ENCODE data around the gene BATF.
"Not testable (repeated sequence)": the region's sequence is repeated elsewhere in the genome, so short reads cannot be mapped to it uniquely, and the experiment has no call there.

Gene BATF

GRCh38 chr14:75522224-75522982, at the start of gene BATF:
Gene BATF, plus strand, starts transcription at chr14:75522469. Its CDS starts 214 bp downstream, at chr14:75522683.
- FAIRE-seq (no peak), DNase-seq (ENCODE audit: insufficient read length, low spot score) (no peak)

GRCh38 chr14:75474127-75474526, 48.1 kb upstream of the BATF start:
- peak; percentile 80 for FAIRE-seq
- not testable (repeated sequence) for DNase-seq (ENCODE audit: insufficient read length, low spot score)

GRCh38 chr14:75476274-75476995, 45.8 kb upstream of the BATF start:
- FAIRE-seq (no peak), DNase-seq (ENCODE audit: insufficient read length, low spot score) (no peak)

- FAIRE-seq (no peak), DNase-seq (ENCODE audit: insufficient read length, low spot score) (no peak)
Observed at GRCh38 chr14:75477881-75478280, 44.4 kb upstream of the BATF start.

GRCh38 chr14:75479770-75480600, 42.3 kb upstream of the BATF start:
- no peak for FAIRE-seq
- no peak for DNase-seq (ENCODE audit: insufficient read length, low spot score)

- DNase-seq (ENCODE audit: insufficient read length, low spot score): no peak
- FAIRE-seq: no peak
Observed at GRCh38 chr14:75482366-75482765, 39.9 kb upstream of the BATF start.

GRCh38 chr14:75484711-75485429, 37.4 kb upstream of the BATF start:
- no peak for DNase-seq (ENCODE audit: insufficient read length, low spot score)
- no peak for FAIRE-seq

GRCh38 chr14:75486318-75486717, 36.0 kb upstream of the BATF start:
- FAIRE-seq (no peak), DNase-seq (ENCODE audit: insufficient read length, low spot score) (no peak)

GRCh38 chr14:75487155-75487671, 35.1 kb upstream of the BATF start:
- no peak for FAIRE-seq
- DNase-seq (ENCODE audit: insufficient read length, low spot score): no peak

- no peak for DNase-seq (ENCODE audit: insufficient read length, low spot score)
- no peak for FAIRE-seq
Observed at GRCh38 chr14:75489480-75489837, 32.8 kb upstream of the BATF start.

GRCh38 chr14:75491376-75491978, 30.8 kb upstream of the BATF start:
- FAIRE-seq (no peak), DNase-seq (ENCODE audit: insufficient read length, low spot score) (no peak)

- FAIRE-seq: peak; percentile 9
- DNase-seq (ENCODE audit: insufficient read length, low spot score): no peak
Observed at GRCh38 chr14:75492832-75493591, 29.3 kb upstream of the BATF start.

- FAIRE-seq: no peak
- no peak for DNase-seq (ENCODE audit: insufficient read length, low spot score)
Observed at GRCh38 chr14:75493592-75494087, 28.6 kb upstream of the BATF start.

- FAIRE-seq: peak; percentile 46
- no peak for DNase-seq (ENCODE audit: insufficient read length, low spot score)
Observed at GRCh38 chr14:75494896-75495295, 27.4 kb upstream of the BATF start.

GRCh38 chr14:75495399-75495798, 26.9 kb upstream of the BATF start:
- FAIRE-seq (no peak), DNase-seq (ENCODE audit: insufficient read length, low spot score) (no peak)

GRCh38 chr14:75495882-75496281, 26.4 kb upstream of the BATF start:
- DNase-seq (ENCODE audit: insufficient read length, low spot score): no peak
- FAIRE-seq: no peak

- FAIRE-seq (no peak), DNase-seq (ENCODE audit: insufficient read length, low spot score) (no peak)
Observed at GRCh38 chr14:75496755-75497154, 25.5 kb upstream of the BATF start.

- FAIRE-seq: no peak
- DNase-seq (ENCODE audit: insufficient read length, low spot score): no peak
Observed at GRCh38 chr14:75497191-75497590, 25.1 kb upstream of the BATF start.

GRCh38 chr14:75497701-75498100, 24.6 kb upstream of the BATF start:
- DNase-seq (ENCODE audit: insufficient read length, low spot score) (no peak), FAIRE-seq (no peak)

Measured in HTR-8/SVneo (cell line).